NCI-H526 treated with DMSO at 0.1 percent for 48 hours (cell line): ENCODE data around the gene CCDC181.

Source experiments
- DNase-seq: peaks from one replicate; lab custom pipeline; 2025; lab: John Stamatoyannopoulos, UW

Gene CCDC181

GRCh38 chr1:169395955-169396354 lies 31.3 kb downstream of the CCDC181 start:
- DNase-seq, result no peak

GRCh38 chr1:169392406-169392805 lies 34.9 kb downstream of the CCDC181 start:
- DNase-seq, result no peak

GRCh38 chr1:169390303-169390702 lies 37.0 kb downstream of the CCDC181 start:
- DNase-seq, result no peak

GRCh38 chr1:169387399-169387798 lies 39.9 kb downstream of the CCDC181 start:
- no peak for DNase-seq

GRCh38 chr1:169383449-169383848 lies 43.8 kb downstream of the CCDC181 start:
- no peak for DNase-seq

- no peak for DNase-seq
These were observed 46.1 kb downstream of the CCDC181 start for GRCh38 chr1:169381162-169381561.

GRCh38 chr1:169371404-169371803 lies 55.9 kb downstream of the CCDC181 start:
- no peak for DNase-seq

- no peak for DNase-seq
These were observed 58.9 kb downstream of the CCDC181 start for GRCh38 chr1:169368406-169368769.

- DNase-seq, result peak; percentile 99
These were observed 59.4 kb downstream of the CCDC181 start, which contains the start of the genes BLZF1 and NME7 for GRCh38 chr1:169367686-169368405. BLZF1 (plus strand) TSS chr1:169368195; CDS start chr1:169369523, 1,328 bp downstream. NME7 (minus strand) TSS chr1:169367797; CDS start chr1:169367710, 87 bp downstream.

GRCh38 chr1:169367096-169367685 lies 60.1 kb downstream of the CCDC181 start:
- DNase-seq, result no peak

- DNase-seq, result no peak
These were observed 62.3 kb downstream of the CCDC181 start for GRCh38 chr1:169364948-169365347.

GRCh38 chr1:169363046-169363730 lies 64.1 kb downstream of the CCDC181 start:
- DNase-seq, result no peak

GRCh38 chr1:169361281-169361680 lies 66.0 kb downstream of the CCDC181 start:
- no peak for DNase-seq

GRCh38 chr1:169360415-169360814 lies 66.9 kb downstream of the CCDC181 start:
- DNase-seq, result no peak

- DNase-seq, result peak; percentile 72
These were observed 78.8 kb downstream of the CCDC181 start for GRCh38 chr1:169348383-169349036.

GRCh38 chr1:169347688-169348382 lies 79.4 kb downstream of the CCDC181 start:
- DNase-seq, result peak; percentile 97

- no peak for DNase-seq
These were observed 81.2 kb downstream of the CCDC181 start for GRCh38 chr1:169346036-169346589.

- DNase-seq, result no peak
These were observed 81.8 kb downstream of the CCDC181 start for GRCh38 chr1:169345511-169345910.
